GM23248 (cell line): ENCODE measurements around the gene SRRM4.

ENCODE experiments used
- EZH2 ChIP-seq: fragments of 200-600 bp; sonication (generic); IDR thresholded peaks from 2 replicates; pipeline ENCODE4 v1.6.1; 2018; ENCODE audit warnings: antibody characterized with exemption, mild to moderate bottlenecking; ENCODE audit not compliant: insufficient read depth, poor library complexity, severe bottlenecking
- EZH2phosphoT487 ChIP-seq: fragments of 200-600 bp; sonication (generic); IDR thresholded peaks from 2 replicates; pipeline ENCODE4 v1.6.1; 2018; ENCODE audit warnings: antibody characterized with exemption, moderate library complexity, mild to moderate bottlenecking, low read depth; ENCODE audit not compliant: insufficient read depth

DNA sequence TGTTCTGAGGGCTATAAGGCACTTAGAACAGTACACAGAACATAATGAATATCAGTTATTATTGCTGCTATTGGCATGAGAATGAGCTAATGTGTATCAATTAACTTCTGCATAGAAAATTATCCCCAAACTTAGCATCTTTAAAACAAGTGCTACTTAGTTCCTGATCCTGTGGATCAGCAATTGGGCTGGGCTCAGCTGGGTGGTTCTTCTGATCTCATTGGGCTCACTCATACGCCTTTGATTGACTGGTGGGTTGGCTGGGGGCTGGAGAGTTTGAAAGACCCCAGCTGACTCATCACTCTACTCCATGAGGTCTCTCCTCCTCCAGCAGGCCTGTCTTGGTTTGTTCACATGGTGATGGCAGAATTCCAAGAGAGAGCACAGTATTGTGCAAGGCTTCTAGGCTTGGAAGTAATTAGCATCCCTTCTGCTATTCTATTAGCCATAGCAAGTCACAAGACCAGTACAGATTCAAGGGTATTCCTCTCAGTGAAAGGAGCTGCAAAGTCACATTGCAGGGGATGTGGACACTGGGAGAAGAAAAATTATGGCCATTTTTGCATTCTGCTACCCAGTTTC lies 170.2 kb downstream of the SRRM4 start:
- no peak for TF ChIP-seq EZH2phosphoT487
- no peak for TF ChIP-seq EZH2
